ENCODE measurements around the gene BRD2. TPM values are rescaled to one million over a fixed set of nuclear protein-coding genes. Genes with fewer than 3 reads are reported as not detected.
A peak's percentile ranks its signal among the peaks of the same experiment; 100 is the strongest.
"Not testable (repeated sequence)": the region's sequence is repeated elsewhere in the genome, so short reads cannot be mapped to it uniquely, and the experiment has no call there.

BRD2 gene
- total RNA-seq (2014; rRNA removed; shearing (Covaris generic)): 121 and 182 TPM in 2 replicates

DNA sequence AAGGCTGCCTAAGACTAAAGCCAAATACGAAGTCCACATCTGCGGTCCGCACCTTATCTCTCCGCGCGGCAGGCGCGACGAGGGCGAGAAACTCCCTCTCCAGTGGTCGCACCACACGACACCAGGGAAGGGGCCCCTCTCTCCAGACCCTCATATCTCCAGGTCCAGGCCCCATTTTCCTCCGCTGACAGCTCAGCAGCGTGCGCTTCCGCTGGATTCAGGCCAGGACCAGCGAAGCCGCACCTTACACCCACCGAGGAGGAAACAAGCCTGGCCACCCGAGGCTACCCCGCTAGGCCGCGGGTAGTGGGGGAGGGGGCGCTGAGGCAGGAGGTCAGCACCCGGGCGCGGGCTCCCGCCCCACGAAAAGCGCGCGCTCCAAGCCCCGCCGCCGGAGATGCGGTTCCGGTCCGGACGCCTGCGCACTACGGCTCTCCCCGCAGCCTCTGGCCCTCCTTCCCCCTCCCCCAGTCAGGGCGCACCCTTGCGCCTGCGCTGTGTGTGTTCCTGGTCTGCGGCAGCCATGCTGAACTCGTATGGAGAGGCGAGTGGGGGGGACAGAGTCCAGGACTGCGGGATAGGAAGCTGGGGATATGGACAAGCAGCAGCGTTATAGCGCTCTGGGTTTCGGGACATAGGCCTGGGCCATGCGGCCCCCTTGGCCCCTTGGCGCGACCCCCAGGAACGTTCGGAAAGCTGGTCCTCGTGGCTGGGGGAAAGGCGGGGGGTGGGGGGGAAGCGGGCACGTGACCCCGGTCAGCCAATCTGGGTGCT, at the start of gene BRD2:
TSS of gene BRD2 (plus strand) at position 502 of the 774 bp plus-strand sequence. CDS start 4,305 bp downstream, outside the sequence.
- DNase-seq: peak; percentile 94
- Histone ChIP-seq H3K36me3 (replicated peaks; ENCODE audit: control insufficient read depth, insufficient read depth, low read length) (peaks cover 9% of the 10 kb centered on the region), H3K27me3 (ENCODE audit: control insufficient read depth, insufficient read depth, low read length) (no peaks in the 10 kb centered on the region), H3K4me3 (ENCODE audit: insufficient read depth, low read depth, low read length) (peak within 1 kb of the TSS; percentile 97)

DNA sequence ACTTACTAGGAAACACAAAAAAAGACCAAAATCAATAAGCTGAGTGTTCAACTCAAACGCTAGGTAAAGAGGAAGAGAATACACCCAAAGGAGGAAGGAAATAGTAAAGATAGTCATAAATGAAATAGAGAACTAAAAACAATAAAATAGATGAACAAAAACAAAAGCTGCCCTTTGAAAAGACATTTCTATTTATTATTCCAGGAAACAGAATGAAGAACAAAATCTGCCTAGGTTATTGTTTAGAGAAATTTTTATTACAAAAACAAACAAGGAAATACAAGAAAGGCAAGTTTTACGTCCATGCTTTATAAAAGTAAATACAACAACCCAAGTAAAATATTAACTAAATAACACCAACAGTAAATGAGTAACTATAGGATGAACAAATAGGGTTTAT, 47.7 kb upstream of the BRD2 start:
- no peaks in the 10 kb centered on the region for H3K36me3 ChIP-seq (replicated peaks; ENCODE audit: control insufficient read depth, insufficient read depth, low read length)
- H3K27me3 ChIP-seq (ENCODE audit: control insufficient read depth, insufficient read depth, low read length): no peaks in the 10 kb centered on the region; the same call in 1 of the 2 replicates
- DNase-seq: no peak
- H3K4me3 ChIP-seq (ENCODE audit: insufficient read depth, low read depth, low read length): no peak overlapping the region

DNA sequence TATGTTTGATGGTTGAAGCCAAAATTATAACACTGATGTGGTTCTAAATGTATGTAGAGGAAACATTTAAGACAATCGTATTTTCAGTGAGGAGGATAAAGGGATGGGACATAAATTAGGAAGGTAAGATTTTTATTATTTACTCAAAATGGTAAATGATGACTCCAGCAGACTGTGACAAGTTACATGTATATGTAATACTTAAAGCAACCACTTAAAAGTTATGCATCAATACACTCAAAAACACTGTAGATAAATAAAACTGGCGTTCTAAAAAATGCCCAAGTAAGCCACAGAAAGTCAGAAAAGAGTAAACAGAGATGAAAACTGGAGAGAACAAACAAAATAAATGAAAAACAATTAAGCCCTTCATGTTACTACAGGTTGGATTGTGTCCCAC, 46.3 kb upstream of the BRD2 start:
- DNase-seq: no peak
- Histone ChIP-seq H3K4me3 (ENCODE audit: insufficient read depth, low read depth, low read length) (no peak overlapping the region), H3K27me3 (ENCODE audit: control insufficient read depth, insufficient read depth, low read length) (no peaks in the 10 kb centered on the region; the same call in 1 of the 2 replicates), H3K36me3 (replicated peaks; ENCODE audit: control insufficient read depth, insufficient read depth, low read length) (no peaks in the 10 kb centered on the region)

DNA sequence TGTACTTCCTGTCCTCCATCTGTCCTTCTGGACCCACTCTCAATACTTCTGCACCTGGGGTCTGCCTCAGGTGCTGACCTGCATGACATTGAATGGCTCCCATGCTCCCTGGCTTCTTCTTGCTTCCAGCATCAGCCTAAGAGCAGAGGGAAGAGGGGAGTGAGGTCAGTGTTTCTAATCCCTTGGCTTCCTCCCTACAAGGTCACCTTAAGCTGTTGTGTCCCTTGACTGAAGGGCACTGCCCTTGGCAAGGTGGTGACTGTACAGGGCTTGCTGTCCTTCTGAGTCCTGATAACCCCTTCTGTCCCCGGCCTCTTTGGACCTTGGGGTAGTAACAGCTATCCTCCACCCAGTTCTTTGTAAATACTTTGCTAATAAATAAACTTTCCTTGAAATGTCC, 37.2 kb upstream of the BRD2 start:
- DNase-seq: no peak
- Histone ChIP-seq H3K27me3 (ENCODE audit: control insufficient read depth, insufficient read depth, low read length) (peaks cover 3% of the 10 kb centered on the region; the same call in 1 of the 2 replicates), H3K4me3 (ENCODE audit: insufficient read depth, low read depth, low read length) (no peak overlapping the region), H3K36me3 (replicated peaks; ENCODE audit: control insufficient read depth, insufficient read depth, low read length) (no peaks in the 10 kb centered on the region)

DNA sequence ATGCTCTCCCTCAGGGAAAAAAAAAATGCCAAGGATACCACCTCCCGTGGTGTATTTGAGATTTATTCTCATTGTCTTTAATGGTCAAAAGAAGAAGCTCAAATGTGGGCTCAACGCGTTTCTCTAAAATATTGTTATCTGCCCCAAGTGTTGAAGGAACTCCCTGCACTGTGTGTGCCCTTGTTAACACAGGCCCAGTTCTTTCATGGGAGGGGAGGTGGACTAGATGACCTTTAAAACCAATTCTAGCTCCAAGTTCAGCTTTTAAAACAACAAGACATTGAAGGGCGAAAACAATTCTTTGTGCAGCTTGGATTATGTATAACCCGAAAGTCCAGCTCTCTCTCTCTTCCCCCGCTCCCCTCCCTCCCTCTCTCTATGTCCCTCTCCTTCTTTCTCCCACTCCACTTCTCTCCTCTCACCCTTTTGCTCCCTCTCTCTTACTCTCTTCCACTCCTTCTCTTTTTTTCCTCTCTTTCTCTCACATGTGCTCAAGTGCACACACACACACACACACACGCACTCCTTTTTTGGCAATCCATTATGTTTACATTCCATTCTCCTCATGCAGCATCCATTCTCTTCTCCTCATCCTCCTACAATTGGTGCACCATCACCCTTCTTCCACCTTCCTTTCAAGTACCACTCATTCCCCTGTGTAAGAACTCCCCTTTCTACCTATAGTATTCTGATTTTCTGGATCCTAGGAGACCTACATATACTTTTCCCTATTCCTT, 36.1 kb upstream of the BRD2 start:
- Histone ChIP-seq H3K36me3 (replicated peaks; ENCODE audit: control insufficient read depth, insufficient read depth, low read length) (no peaks in the 10 kb centered on the region), H3K27me3 (ENCODE audit: control insufficient read depth, insufficient read depth, low read length) (peaks cover 3% of the 10 kb centered on the region; the same call in 1 of the 2 replicates), H3K4me3 (ENCODE audit: insufficient read depth, low read depth, low read length) (no peak overlapping the region)
- DNase-seq: no peak

DNA sequence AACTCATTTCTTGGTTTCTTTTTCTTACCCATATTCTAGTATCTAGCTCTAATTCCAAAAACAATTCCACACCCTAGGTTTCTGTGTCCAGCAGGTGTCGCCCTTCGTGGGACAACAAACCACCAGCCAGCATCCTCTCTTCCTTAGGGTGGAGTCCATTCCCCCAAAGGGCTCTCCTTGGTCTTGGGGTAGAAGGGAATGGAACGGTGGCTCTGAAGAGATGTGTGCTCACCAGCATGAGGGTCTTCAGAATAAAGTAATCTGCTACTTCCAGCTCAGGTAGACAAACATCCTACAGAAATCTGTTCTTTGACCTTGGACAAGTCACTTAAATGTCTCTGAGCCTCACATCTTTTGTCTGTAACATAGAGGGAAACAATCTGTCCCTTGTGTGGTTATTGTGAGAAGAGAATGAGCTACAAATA, 34.7 kb upstream of the BRD2 start:
- DNase-seq: peak; percentile 72
- H3K27me3 ChIP-seq (ENCODE audit: control insufficient read depth, insufficient read depth, low read length): peaks cover 5% of the 10 kb centered on the region; the same call in 1 of the 2 replicates
- no peaks in the 10 kb centered on the region for H3K36me3 ChIP-seq (replicated peaks; ENCODE audit: control insufficient read depth, insufficient read depth, low read length)
- H3K4me3 ChIP-seq (ENCODE audit: insufficient read depth, low read depth, low read length): no peak overlapping the region

DNA sequence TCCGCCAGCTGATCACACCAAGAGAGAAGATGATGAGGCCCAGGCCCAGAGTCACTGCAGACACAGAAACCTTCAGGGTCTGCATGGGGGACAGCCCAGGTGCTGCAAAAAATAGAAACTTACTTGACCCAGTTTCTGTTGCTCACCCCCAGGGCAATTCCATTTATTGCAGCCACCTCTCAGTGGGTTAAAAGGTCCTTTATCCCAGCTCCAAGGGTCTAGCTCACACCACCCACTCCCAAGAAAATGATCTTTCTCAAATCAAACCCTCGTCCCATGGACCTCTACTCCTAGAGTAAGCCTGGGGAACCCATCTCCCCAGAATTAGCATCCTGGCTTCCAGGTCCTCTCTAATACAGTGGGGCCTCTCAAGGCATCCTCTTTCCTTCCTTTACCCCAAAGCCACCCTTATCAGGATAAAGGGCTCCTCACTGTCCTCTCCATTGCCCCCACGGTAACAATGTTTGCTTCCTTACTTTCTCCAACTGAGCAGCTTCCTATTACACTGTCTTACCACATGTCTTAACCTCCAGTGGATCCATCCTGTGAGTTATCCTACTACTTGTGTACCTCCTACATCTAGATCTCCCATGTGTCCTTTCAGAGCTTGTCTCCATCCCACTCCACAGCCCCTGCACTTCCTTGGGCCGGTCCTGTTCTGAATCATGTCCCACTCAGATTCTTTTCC, 32.7 kb upstream of the BRD2 start:
- H3K36me3 ChIP-seq (replicated peaks; ENCODE audit: control insufficient read depth, insufficient read depth, low read length): no peaks in the 10 kb centered on the region
- DNase-seq: no peak
- peaks cover 3% of the 10 kb centered on the region; the same call in 1 of the 2 replicates for H3K27me3 ChIP-seq (ENCODE audit: control insufficient read depth, insufficient read depth, low read length)
- H3K4me3 ChIP-seq (ENCODE audit: insufficient read depth, low read depth, low read length): no peak overlapping the region

DNA sequence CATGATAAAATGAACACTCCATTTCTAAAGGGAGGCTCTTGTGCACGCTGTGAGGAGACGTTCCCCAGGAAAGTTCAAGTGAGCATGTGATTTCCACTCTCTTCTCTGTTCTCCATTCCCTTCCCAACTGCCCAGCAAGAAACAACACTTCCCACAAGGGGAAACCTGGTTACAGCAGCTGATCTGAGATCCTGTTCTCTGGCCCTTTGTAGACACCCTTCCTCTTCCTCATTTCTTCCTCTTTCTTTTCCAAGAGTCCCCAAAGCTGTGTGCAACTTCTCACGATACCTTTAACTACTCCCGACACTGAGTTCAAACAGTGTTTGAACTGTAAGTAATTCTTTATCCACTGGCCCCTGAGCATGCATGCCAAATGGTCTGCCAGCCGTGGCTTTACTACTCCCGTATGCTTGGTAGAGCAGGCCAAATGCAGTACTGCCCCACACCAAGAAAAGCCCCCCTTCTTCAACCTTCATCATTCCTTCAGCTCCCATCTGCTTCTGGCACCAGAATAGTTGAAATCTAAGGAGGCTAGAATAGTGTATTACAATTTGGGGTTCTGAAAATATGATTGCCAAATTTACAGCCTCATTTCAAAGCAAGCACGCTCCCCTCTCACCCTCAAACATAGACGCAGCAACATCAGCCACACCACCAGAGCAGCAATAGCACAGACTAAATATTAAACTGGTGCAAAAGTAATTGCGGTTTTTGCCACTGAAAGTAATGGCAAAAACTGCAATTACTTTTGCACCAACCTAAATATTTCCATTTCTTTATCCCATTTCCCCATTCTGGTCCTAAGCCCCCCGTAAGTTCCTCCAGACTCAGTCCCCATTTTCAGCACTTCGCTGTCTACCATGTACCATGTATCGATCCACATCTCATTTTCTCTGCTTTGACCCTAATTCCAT, 31.9 kb upstream of the BRD2 start:
- no peak for DNase-seq
- no peaks in the 10 kb centered on the region for H3K36me3 ChIP-seq (replicated peaks; ENCODE audit: control insufficient read depth, insufficient read depth, low read length)
- no peak overlapping the region for H3K4me3 ChIP-seq (ENCODE audit: insufficient read depth, low read depth, low read length)
- peaks cover 3% of the 10 kb centered on the region; the same call in 1 of the 2 replicates for H3K27me3 ChIP-seq (ENCODE audit: control insufficient read depth, insufficient read depth, low read length)

DNA sequence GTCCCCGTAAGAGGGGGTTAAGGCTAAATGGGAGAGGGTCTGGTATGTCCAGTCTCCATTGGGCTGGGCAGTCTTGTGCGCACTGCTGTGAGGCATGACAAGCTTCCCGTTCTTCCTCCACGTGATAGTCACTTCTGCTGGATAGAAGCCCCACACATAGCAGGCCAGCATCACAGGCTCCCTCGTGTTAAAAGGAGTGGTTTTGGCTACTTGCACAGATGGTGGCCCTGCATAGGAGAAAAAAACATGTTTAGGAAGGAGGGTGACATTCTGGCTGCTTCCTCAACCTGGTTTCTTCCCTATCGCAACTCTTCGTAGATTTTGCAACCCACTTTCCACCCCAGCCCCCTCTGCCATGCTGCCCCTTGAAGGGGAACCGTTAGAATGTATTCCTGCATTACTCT, 31.2 kb upstream of the BRD2 start:
- peaks cover 3% of the 10 kb centered on the region; the same call in 1 of the 2 replicates for H3K27me3 ChIP-seq (ENCODE audit: control insufficient read depth, insufficient read depth, low read length)
- no peaks in the 10 kb centered on the region for H3K36me3 ChIP-seq (replicated peaks; ENCODE audit: control insufficient read depth, insufficient read depth, low read length)

DNA sequence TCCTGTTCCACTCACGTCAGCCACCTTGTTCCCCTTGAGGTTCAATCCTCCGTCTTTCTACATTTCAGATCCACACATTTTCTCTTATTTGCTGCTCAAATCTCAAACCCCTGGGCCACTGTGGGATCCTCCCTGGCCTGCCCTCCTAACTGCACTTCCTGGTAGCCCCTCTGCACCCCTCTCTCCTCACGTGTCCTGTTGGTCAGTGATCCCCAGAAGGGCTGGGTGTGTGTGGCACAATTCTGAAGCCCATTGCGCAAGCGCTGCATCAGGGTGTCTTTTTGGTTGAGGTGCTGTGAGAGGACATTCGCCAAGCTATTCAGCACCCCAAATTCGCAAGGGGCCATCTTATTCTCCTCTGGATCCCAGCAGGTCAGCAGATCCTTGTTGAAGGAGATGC, 29.9 kb upstream of the BRD2 start:
- H3K27me3 ChIP-seq (ENCODE audit: control insufficient read depth, insufficient read depth, low read length): peaks cover 3% of the 10 kb centered on the region; the same call in 1 of the 2 replicates
- no peak for DNase-seq
- H3K4me3 ChIP-seq (ENCODE audit: insufficient read depth, low read depth, low read length): no peak overlapping the region
- no peaks in the 10 kb centered on the region for H3K36me3 ChIP-seq (replicated peaks; ENCODE audit: control insufficient read depth, insufficient read depth, low read length)

More for the DNA sequence above, 31.2 kb upstream of the BRD2 start:
- DNase-seq: no peak
- no peak overlapping the region for H3K4me3 ChIP-seq (ENCODE audit: insufficient read depth, low read depth, low read length)

DNA sequence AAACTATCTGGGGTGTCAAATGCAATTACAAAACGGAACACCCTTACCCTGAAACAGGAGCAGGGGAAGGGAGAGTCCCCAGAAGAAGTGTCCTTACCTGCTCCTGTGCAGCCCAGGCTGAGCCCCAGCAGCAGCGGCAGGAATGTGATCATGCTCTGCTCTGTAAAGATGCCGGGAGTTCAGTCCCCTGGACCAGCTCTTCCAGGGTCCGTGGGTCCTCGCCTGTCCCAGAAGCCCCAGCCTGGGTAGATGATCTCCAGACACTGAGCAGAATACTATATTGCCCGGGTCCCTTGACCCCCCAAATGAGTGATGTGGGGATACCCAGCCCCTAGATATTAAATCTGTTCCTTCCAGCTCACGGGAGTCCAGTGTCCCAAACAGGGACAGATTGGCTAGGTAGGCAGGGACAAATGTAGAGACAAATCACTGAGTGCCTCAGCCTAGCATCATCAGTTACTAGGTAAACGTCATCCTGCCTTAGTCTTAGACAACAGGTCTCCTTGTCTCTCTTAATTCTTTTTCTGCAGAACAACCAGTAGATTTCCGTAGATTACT, 27.7 kb upstream of the BRD2 start, which contains the start of gene HLA-DMB:
TSS of gene HLA-DMB (minus strand) at position 373 of the 558 bp plus-strand sequence. CDS start at position 152, 221 bp downstream.
- peak; percentile 47 for DNase-seq
- peaks cover 2% of the 10 kb centered on the region; the same call in 1 of the 2 replicates for H3K27me3 ChIP-seq (ENCODE audit: control insufficient read depth, insufficient read depth, low read length)
- peak within 1 kb of the TSS; percentile 33 for H3K4me3 ChIP-seq (ENCODE audit: insufficient read depth, low read depth, low read length)
- no peaks in the 10 kb centered on the region for H3K36me3 ChIP-seq (replicated peaks; ENCODE audit: control insufficient read depth, insufficient read depth, low read length)

DNA sequence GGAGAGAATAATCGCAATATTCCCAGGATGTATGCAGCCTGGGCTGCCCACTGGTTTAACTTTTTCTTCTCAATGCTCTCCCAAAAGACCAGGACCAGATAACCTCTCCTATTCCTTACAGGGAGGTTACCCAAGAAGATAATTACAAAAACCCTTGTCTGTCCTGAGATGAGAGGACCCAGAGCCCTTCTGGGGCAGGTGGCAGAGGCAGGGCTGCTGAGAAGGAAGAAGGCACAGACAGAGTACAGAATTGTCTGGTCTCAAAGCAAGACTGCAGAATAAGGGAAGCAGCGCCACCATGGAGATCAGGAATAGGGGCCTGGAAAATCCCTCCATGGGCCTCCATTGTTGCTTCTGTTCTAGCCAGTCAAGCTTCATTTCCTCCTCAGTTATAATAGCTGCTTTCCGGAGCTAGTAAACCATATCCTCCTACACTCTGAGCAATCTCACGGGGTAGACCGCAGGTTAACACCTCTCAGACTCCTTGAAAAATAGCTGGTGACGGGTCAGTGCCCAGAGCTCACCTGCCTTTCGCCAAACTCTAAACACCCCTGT, 27.1 kb upstream of the BRD2 start:
- no peak overlapping the region for H3K4me3 ChIP-seq (ENCODE audit: insufficient read depth, low read depth, low read length)
- peaks cover 2% of the 10 kb centered on the region; the same call in 1 of the 2 replicates for H3K27me3 ChIP-seq (ENCODE audit: control insufficient read depth, insufficient read depth, low read length)
- no peak for DNase-seq
- H3K36me3 ChIP-seq (replicated peaks; ENCODE audit: control insufficient read depth, insufficient read depth, low read length): no peaks in the 10 kb centered on the region

DNA sequence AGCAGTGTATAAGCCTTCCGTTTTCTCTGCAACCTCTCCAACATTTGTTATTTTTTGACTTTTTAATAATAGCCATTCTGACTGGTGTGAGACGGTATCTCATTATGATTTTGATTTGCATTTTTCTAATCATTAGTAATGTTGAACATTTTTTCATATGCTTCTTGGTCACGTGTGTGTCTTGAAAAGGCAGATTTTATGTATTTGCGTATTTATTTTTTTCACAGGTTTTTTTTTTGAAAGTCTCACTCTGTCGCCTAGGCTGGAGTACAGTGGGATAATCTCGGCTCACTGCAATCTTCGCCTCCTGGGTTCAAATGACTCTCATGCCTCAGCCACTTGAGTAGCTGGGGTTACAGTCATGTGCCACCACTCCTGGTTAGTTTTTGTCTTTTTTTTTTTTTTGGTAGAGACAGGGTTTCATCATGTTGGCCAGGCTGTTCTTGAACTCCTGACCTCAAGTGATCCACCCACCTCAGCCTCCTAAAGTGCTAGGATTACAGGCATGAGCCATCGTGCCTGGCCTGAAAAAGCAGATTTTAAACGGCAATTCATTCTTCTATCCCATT, 25.8 kb upstream of the BRD2 start:
- H3K36me3 ChIP-seq (replicated peaks; ENCODE audit: control insufficient read depth, insufficient read depth, low read length); DNase-seq; H3K27me3 ChIP-seq (ENCODE audit: control insufficient read depth, insufficient read depth, low read length); H3K4me3 ChIP-seq (ENCODE audit: insufficient read depth, low read depth, low read length): not testable (repeated sequence)

Measured in H7 (cell line).